Glutamatergic neuron (in vitro differentiated cells): ENCODE measurements around the gene SCAMP4. TPM values are rescaled to one million over a fixed set of nuclear protein-coding genes. Genes with fewer than 3 reads are reported as not detected.

Experiments
- DNase-seq: peaks from one replicate; pipeline ENCODE4 v3.0.0; 2022
- H3K27ac Mint-ChIP-seq: one replicate; pipeline ENCODE4 v1.8.0; 2020; ENCODE audit warnings: mild to moderate bottlenecking, mixed read lengths, inconsistent platforms; ENCODE audit not compliant: unreplicated experiment
- H3K27me3 Mint-ChIP-seq: one replicate; pipeline ENCODE4 v1.8.0; 2020; ENCODE audit warnings: mild to moderate bottlenecking, moderate library complexity, mixed read lengths, inconsistent platforms; ENCODE audit not compliant: unreplicated experiment
- H3K36me3 Mint-ChIP-seq: one replicate; pipeline ENCODE4 v1.8.0; 2020; ENCODE audit warnings: mild to moderate bottlenecking, mixed read lengths, inconsistent platforms; ENCODE audit not compliant: unreplicated experiment
- H3K4me1 Mint-ChIP-seq: one replicate; pipeline ENCODE4 v1.8.0; 2020; ENCODE audit warnings: mild to moderate bottlenecking, low read depth, mixed read lengths, inconsistent platforms; ENCODE audit not compliant: unreplicated experiment
- H3K4me3 Mint-ChIP-seq: one replicate; pipeline ENCODE4 v1.8.0; 2020; ENCODE audit warnings: mild to moderate bottlenecking, mixed read lengths, inconsistent platforms; ENCODE audit not compliant: unreplicated experiment
- H3K9me3 Mint-ChIP-seq: one replicate; pipeline ENCODE4 v1.8.0; 2020; ENCODE audit warnings: mild to moderate bottlenecking, moderate library complexity, mixed read lengths, inconsistent platforms; ENCODE audit not compliant: unreplicated experiment
- total RNA-seq: library from RNA; stranded (reverse); fragmentation: NEBNext Ultra II Directional; extraction: Animal tissue kit (Norgen Biotek cat#: 25700); gene quantifications from one replicate; pipeline ENCODE4 v1.2.1, GENCODE V29; 2021; ENCODE audit not compliant: unreplicated experiment
- TF ChIP-seq, protein P1 (sequence below): fragments of 200-600 bp; sonication (generic); IDR thresholded peaks from one replicate; pipeline ENCODE4 v1.5.0; 2021; ENCODE audit not compliant: partially characterized antibody, unreplicated experiment

SCAMP4 gene
- total RNA-seq, 1 donor from 2014 or later = 66.3 TPM

DNA sequence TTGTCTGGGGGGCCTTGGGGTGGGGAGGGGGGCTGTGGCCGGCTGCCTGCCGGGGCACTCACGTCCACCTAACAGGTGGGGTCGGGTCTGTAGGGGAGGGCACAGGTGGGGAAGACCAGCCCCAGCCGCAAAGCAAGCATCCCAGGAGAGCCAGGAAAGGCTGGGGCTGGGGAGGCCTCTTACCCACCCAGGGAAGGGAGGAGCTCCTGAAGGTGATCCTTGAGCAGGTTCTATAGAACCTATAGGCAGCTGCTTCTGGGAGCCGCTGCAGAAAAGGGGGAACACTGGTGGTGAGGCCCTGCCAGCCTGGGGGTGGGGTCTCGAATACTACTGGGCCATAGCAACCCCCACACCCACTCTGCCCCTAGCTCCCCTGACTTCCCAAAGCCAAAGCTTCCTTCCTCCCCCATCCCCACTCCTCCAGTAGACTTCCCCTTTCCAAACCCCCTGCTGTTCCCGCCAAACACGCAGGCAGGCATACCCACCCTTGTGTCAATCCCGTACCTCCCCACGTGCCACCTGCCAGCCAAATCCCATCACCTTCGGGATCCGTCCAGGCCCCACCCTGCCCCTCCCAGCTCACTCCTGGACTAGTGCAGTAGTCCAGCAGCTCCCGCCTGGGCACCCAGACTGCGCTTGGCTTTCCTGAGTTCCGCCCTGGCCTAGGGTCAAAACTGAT, 47.4 kb upstream of the SCAMP4 start:
- H3K9me3 Mint-ChIP-seq = peaks cover 24% of the 10 kb centered on the region
- TF ChIP-seq, protein P1, sequence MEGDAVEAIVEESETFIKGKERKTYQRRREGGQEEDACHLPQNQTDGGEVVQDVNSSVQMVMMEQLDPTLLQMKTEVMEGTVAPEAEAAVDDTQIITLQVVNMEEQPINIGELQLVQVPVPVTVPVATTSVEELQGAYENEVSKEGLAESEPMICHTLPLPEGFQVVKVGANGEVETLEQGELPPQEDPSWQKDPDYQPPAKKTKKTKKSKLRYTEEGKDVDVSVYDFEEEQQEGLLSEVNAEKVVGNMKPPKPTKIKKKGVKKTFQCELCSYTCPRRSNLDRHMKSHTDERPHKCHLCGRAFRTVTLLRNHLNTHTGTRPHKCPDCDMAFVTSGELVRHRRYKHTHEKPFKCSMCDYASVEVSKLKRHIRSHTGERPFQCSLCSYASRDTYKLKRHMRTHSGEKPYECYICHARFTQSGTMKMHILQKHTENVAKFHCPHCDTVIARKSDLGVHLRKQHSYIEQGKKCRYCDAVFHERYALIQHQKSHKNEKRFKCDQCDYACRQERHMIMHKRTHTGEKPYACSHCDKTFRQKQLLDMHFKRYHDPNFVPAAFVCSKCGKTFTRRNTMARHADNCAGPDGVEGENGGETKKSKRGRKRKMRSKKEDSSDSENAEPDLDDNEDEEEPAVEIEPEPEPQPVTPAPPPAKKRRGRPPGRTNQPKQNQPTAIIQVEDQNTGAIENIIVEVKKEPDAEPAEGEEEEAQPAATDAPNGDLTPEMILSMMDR = no peak
- DNase-seq = no peak
- no peaks in the 10 kb centered on the region for H3K36me3 Mint-ChIP-seq
- peaks cover 11% of the 10 kb centered on the region for H3K4me1 Mint-ChIP-seq
- no peak overlapping the region for H3K4me3 Mint-ChIP-seq
- peak overlapping the region; percentile 33 for H3K27ac Mint-ChIP-seq
- peaks cover 18% of the 10 kb centered on the region for H3K27me3 Mint-ChIP-seq

DNA sequence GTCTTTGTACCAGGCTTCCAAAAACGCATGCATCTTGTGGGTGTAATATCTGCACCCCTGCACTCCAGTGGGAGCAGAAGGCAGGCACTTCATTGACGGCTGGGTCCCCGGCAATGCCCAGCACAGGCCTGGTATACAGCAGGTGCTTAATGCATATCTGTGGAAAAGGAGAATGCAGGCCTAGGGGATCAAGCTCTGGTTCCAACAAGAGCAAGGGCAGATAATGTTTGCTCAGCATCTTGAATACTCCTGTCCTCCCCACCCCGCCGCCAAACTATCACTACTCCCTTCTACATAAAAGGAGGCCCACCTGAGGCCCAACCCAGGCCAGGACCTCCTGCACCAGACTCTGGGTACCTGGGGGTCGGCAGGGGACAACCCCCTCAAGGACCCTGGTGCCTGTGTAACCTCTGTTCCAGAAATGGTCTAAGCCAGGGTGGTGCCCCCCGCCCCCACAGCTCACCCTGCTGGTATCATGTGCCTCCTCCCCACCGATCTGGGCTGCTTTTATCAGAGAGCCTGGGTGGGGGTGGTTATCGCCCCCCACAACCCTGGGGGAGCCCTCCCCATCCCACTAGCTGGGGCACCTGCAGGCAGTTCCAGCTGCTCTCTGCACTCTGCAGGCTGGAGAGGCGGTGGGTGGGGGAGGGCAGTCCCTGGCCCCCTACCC, 46.7 kb upstream of the SCAMP4 start:
- Mint-ChIP-seq H3K4me1 (peaks cover 9% of the 10 kb centered on the region), H3K27ac (peak overlapping the region; percentile 17), H3K4me3 (no peak overlapping the region), H3K9me3 (peaks cover 22% of the 10 kb centered on the region), H3K27me3 (peaks cover 18% of the 10 kb centered on the region), H3K36me3 (no peaks in the 10 kb centered on the region)
- DNase-seq = no peak
- TF ChIP-seq, protein P1 = no peak

DNA sequence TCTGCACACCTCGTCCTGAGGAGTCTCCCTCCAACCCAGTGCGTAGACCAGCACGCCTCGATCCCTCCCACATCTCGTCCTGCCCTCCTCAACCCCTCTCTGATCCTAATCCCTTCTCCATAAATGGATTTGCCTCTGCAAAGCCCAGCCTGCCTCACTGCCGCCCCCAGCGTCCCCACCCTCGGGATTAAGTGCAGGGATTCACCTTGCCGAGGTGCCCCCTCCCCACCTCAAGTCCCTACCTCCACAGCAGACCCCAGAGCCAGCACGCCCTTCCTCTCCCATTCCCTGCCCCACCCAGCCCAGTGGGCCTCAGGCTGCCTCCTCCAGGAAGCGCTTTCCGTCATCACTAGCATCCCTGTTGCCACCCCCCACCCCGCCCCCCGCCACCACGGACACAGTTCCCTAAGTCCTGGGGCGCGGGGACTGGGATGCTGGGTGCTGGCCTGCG, 45.8 kb upstream of the SCAMP4 start:
- H3K36me3 Mint-ChIP-seq = no peaks in the 10 kb centered on the region
- peak overlapping the region; percentile 79 for H3K27ac Mint-ChIP-seq
- H3K4me3 Mint-ChIP-seq = peak overlapping the region; percentile 82
- peaks cover 18% of the 10 kb centered on the region for H3K27me3 Mint-ChIP-seq
- TF ChIP-seq, protein P1 = no peak
- no peak for DNase-seq
- peaks cover 22% of the 10 kb centered on the region for H3K9me3 Mint-ChIP-seq
- H3K4me1 Mint-ChIP-seq = peaks cover 9% of the 10 kb centered on the region

DNA sequence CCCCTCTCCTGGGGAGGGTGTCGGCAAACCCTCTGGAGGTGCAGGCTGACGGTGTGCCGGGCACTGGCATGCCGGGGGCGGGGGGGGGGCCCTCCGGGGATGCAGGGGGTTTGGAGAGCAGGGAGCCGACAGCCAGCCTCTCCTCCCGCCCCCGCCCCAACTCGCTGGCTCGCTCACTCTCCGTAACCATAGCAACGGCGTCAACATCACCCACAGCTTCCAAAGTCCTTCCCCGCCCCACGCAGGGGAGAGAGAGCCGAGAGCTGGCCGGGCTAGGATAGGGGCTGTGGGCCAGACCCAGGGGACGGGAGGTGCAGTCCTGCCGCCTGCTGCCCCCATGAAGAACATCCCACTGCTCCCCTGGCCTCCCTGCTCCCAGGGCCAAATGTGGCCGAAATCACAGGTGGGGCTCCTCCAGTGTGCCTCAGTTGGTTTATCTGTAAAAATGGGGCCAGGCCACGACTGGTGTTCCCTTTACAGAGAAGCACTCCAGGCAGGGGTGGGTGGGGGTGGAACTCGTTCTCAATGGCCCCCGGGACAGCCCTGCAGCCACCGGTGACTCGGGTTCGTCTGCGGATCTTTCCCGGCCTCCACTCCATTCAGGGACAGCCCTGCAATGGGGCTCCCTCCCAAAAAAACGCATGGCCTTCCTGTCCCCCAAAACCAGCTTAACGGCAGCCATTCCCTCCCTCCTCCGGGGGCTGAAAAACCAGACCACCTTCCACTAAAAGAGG, 45.0 kb upstream of the SCAMP4 start:
- TF ChIP-seq, protein P1 = no peak
- Mint-ChIP-seq H3K27ac (no peak overlapping the region), H3K4me1 (peaks cover 6% of the 10 kb centered on the region), H3K4me3 (peak overlapping the region; percentile 30), H3K36me3 (no peaks in the 10 kb centered on the region), H3K27me3 (peaks cover 11% of the 10 kb centered on the region), H3K9me3 (peaks cover 14% of the 10 kb centered on the region)
- peak; percentile 67 for DNase-seq
